ENCODE data around the gene RYR2. TPM values are rescaled to one million over a fixed set of nuclear protein-coding genes. Genes with fewer than 3 reads are reported as not detected.
"Not testable (repeated sequence)": the region's sequence is repeated elsewhere in the genome, so short reads cannot be mapped to it uniquely, and the experiment has no call there.

RYR2 gene
- total RNA-seq, 1 donor from 2014 or later, result not detected

DNA sequence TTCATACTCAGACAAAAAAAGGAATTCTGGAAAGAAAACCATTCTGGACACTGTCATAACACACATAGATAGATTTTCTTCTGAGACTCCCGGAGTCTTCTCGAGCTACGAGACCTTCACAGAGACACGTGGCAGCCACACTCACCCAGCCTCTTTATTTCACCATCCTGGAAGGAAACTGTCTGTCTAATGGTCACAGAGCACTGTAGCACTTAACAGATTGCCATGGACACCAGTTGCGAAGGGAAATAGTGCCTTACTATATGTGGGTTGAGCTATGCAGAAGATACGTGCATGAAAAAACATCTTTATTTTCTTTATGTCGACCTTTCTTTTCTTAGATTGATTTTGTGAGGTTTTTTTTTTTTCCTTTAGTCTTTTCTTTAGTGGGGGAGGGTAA lies 790.9 kb downstream of the RYR2 start:
- H3K27me3 ChIP-seq (ENCODE audit: control insufficient read depth, insufficient read depth, low read length), result no peaks in the 10 kb centered on the region
- TF ChIP-seq, protein P1, sequence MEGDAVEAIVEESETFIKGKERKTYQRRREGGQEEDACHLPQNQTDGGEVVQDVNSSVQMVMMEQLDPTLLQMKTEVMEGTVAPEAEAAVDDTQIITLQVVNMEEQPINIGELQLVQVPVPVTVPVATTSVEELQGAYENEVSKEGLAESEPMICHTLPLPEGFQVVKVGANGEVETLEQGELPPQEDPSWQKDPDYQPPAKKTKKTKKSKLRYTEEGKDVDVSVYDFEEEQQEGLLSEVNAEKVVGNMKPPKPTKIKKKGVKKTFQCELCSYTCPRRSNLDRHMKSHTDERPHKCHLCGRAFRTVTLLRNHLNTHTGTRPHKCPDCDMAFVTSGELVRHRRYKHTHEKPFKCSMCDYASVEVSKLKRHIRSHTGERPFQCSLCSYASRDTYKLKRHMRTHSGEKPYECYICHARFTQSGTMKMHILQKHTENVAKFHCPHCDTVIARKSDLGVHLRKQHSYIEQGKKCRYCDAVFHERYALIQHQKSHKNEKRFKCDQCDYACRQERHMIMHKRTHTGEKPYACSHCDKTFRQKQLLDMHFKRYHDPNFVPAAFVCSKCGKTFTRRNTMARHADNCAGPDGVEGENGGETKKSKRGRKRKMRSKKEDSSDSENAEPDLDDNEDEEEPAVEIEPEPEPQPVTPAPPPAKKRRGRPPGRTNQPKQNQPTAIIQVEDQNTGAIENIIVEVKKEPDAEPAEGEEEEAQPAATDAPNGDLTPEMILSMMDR (IDR thresholded peaks at IDR 0.05; ENCODE audit: insufficient read depth, low read length, poor library complexity, severe bottlenecking), result no peak
- DNase-seq (ENCODE audit: low read depth), result no peak
- H3K36me3 ChIP-seq (ENCODE audit: control insufficient read depth, insufficient read depth, low read length), result no peaks in the 10 kb centered on the region
- no peak overlapping the region for H3K4me3 ChIP-seq (ENCODE audit: low read depth, low read length)

- DNase-seq (ENCODE audit: low read depth), result no peak
- H3K36me3 ChIP-seq (ENCODE audit: control insufficient read depth, insufficient read depth, low read length), result no peaks in the 10 kb centered on the region
- H3K27me3 ChIP-seq (ENCODE audit: control insufficient read depth, insufficient read depth, low read length), result no peaks in the 10 kb centered on the region
- TF ChIP-seq, protein P1 (IDR thresholded peaks at IDR 0.05; ENCODE audit: insufficient read depth, low read length, poor library complexity, severe bottlenecking), result no peak
- no peak overlapping the region for H3K4me3 ChIP-seq (ENCODE audit: low read depth, low read length)
These were observed 792.1 kb downstream of the RYR2 start for GRCh38 chr1:237834048-237834447.

DNA sequence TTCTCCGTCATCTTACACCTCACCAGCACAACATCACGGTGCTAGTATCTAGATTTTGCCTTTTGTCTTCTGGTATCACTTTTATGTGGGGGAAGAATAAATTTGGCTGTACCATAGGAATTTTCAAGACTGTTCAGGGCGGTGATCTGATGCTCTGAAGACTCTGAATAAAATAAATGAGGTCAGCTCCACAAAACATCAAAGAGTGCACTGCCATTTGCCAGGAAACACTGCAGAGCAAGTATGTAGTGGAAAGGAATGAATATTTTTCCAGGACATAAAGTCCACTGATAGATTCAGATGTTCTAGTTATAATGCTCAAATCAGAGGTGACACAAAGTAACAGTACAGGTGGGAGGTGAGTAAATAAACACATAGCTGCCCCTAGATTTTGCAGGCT lies 792.5 kb downstream of the RYR2 start:
- no peak overlapping the region for H3K4me3 ChIP-seq (ENCODE audit: low read depth, low read length)
- no peak for DNase-seq (ENCODE audit: low read depth)
- no peaks in the 10 kb centered on the region for H3K36me3 ChIP-seq (ENCODE audit: control insufficient read depth, insufficient read depth, low read length)
- no peaks in the 10 kb centered on the region for H3K27me3 ChIP-seq (ENCODE audit: control insufficient read depth, insufficient read depth, low read length)
- TF ChIP-seq, protein P1 (IDR thresholded peaks at IDR 0.05; ENCODE audit: insufficient read depth, low read length, poor library complexity, severe bottlenecking), result no peak

DNA sequence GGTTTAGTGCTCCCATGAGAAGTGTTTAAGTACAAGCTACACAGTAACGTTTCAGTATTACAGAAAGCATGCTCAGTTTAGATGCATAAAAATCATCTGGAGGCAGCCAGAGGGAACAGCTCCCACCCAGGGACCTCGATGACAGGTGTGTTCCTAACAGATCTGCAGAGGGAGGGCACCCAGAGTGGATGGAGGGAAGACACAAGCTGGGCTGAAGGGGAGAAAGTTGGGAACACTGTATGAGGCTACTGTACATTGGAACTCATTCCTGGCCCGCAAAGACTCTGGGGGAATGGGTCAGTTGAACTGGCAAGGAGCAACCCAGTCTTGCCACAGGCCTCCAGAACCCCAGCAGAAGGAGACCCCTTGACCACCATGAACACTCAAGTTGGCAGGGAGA lies 796.3 kb downstream of the RYR2 start:
- Histone ChIP-seq H3K36me3 (ENCODE audit: control insufficient read depth, insufficient read depth, low read length) (no peaks in the 10 kb centered on the region), H3K27me3 (ENCODE audit: control insufficient read depth, insufficient read depth, low read length) (no peaks in the 10 kb centered on the region), H3K4me3 (ENCODE audit: low read depth, low read length) (no peak overlapping the region)
- DNase-seq (ENCODE audit: low read depth), result no peak
- TF ChIP-seq, protein P1 (IDR thresholded peaks at IDR 0.05; ENCODE audit: insufficient read depth, low read length, poor library complexity, severe bottlenecking), result no peak

DNA sequence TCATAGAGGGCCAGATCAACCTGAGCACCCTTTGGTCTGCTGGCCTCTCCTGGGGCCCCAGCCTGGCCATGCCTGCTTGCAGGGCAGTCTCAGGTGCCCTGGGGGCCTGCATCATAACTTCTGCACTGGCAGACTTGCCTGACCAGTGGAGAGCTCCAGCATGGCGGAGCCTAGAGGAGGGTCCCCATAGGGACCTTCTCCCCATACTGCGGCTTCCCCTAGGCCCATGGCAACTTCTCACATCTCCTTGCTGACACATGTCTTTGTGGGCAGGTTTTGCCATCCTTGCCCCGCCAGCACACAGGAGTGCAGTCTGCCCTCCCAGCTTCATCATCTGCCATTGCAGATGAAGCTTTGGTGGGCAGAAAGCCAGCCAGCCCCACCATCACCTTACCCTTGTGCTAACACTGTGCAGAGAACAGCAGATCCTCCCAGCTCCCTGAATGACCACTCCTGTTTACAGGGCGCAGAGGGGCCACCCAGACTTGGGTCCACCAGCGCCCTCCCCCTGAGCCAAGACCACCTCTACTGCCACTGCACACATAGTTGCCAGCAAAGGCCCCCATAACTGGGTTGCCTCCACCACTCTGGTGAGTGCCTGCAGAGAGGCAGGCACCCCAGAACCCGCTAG lies 797.0 kb downstream of the RYR2 start:
- TF ChIP-seq, protein P1 (IDR thresholded peaks at IDR 0.05; ENCODE audit: insufficient read depth, low read length, poor library complexity, severe bottlenecking), result no peak
- DNase-seq (ENCODE audit: low read depth), result no peak
- Histone ChIP-seq H3K27me3 (ENCODE audit: control insufficient read depth, insufficient read depth, low read length) (no peaks in the 10 kb centered on the region), H3K4me3 (ENCODE audit: low read depth, low read length) (no peak overlapping the region), H3K36me3 (ENCODE audit: control insufficient read depth, insufficient read depth, low read length) (no peaks in the 10 kb centered on the region)

DNA sequence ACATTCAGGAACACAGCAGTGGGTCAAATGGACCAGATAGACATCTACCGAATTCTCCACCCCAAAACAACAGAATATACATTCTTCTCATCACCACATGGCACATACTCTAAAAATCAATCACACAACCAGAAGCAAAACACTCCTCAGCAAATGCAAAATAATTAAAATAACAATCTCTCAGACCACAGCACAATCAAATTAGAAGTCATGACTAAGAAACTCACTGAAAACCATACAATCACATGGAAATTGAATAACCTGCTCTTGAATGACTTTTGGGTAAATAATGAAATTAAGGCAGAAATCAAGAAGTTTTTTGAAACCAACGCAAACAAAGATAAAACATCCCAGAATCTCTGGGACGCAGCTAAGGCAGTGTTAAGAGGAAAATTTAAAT lies 799.5 kb downstream of the RYR2 start:
- no peaks in the 10 kb centered on the region for H3K27me3 ChIP-seq (ENCODE audit: control insufficient read depth, insufficient read depth, low read length)
- TF ChIP-seq, protein P1 (IDR thresholded peaks at IDR 0.05; ENCODE audit: insufficient read depth, low read length, poor library complexity, severe bottlenecking), result no peak
- DNase-seq (ENCODE audit: low read depth), result no peak

DNA sequence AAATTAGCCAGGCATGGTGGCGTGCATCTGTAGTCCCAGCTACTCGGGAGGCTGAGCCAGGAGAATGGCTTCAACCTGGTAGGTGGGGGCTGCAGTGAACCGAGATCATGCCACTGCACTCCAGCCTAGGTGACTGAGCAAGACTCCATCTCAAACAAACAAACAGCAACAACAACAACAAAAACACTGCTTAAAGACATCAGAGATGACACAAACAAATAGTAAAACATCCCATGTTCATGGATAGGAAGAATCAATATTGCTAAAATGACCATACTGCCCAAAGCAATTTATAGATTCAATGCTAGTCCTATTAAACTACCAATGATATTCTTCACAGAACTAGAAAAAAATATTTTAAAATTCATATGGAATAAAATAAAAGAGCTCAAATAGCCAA lies 801.5 kb downstream of the RYR2 start:
- H3K36me3 ChIP-seq (ENCODE audit: control insufficient read depth, insufficient read depth, low read length); H3K4me3 ChIP-seq (ENCODE audit: low read depth, low read length); DNase-seq (ENCODE audit: low read depth); H3K27me3 ChIP-seq (ENCODE audit: control insufficient read depth, insufficient read depth, low read length): not testable (repeated sequence)

More for the DNA sequence above, 799.5 kb downstream of the RYR2 start:
- Histone ChIP-seq H3K4me3 (ENCODE audit: low read depth, low read length) (no peak overlapping the region), H3K36me3 (ENCODE audit: control insufficient read depth, insufficient read depth, low read length) (no peaks in the 10 kb centered on the region)
